DOHH2 (cell line): ENCODE results near the gene TOR4A.

Source experiments
- H3F3A ChIP-seq: fragments of 200-600 bp; sonication (generic), shearing (Covaris generic); 2 replicates; pipeline ENCODE4 v1.6.0; 2016; ENCODE audit warnings: antibody characterized with exemption, mild to moderate bottlenecking; ENCODE audit not compliant: control insufficient read depth, insufficient read depth
- H3K27ac ChIP-seq: fragments of 200-600 bp; sonication (generic); 2 replicates; pipeline ENCODE4 v1.5.1; 2014; ENCODE audit warnings: low read depth, mild to moderate bottlenecking, low read length, moderate library complexity
- H3K27me3 ChIP-seq: fragments of 200-600 bp; sonication (generic); 2 replicates; pipeline ENCODE4 v1.6.1; 2014; ENCODE audit warnings: mild to moderate bottlenecking, low read length, mixed read lengths; ENCODE audit not compliant: control insufficient read depth
- H3K36me3 ChIP-seq: fragments of 200-600 bp; sonication (generic); 2 replicates; pipeline ENCODE4 v1.6.1; 2014; ENCODE audit warnings: mild to moderate bottlenecking, low read length, moderate library complexity, mixed read lengths; ENCODE audit not compliant: control insufficient read depth
- H3K4me1 ChIP-seq: fragments of 200-600 bp; sonication (generic); 2 replicates; pipeline ENCODE4 v1.6.1; 2014; ENCODE audit warnings: mild to moderate bottlenecking, low read length, mixed read lengths; ENCODE audit not compliant: control insufficient read depth
- H3K4me2 ChIP-seq: fragments of 200-600 bp; sonication (generic); 2 replicates; pipeline ENCODE4 v1.6.0; 2014; ENCODE audit warnings: mild to moderate bottlenecking, low read length, moderate library complexity
- H3K4me3 ChIP-seq: fragments of 200-600 bp; sonication (generic); 2 replicates; pipeline ENCODE4 v1.5.1; 2014; ENCODE audit warnings: mild to moderate bottlenecking, low read length, mixed read lengths
- H3K79me2 ChIP-seq: fragments of 200-600 bp; sonication (generic); 2 replicates; pipeline ENCODE4 v1.6.1; 2014; ENCODE audit warnings: mild to moderate bottlenecking, low read length, mixed read lengths; ENCODE audit not compliant: control insufficient read depth
- H3K9me2 ChIP-seq: fragments of 200-600 bp; sonication (generic); replicated peaks from 2 replicates; pipeline ENCODE4 v1.6.1; 2014; ENCODE audit warnings: mild to moderate bottlenecking, low read length, mixed read lengths; ENCODE audit not compliant: control insufficient read depth
- H3K9me3 ChIP-seq: fragments of 200-600 bp; sonication (generic); 2 replicates; pipeline ENCODE4 v1.6.1; 2014; ENCODE audit warnings: antibody characterized with exemption, low read length, mixed read lengths; ENCODE audit not compliant: control insufficient read depth, insufficient read depth
- H4K20me1 ChIP-seq: fragments of 200-600 bp; sonication (generic); 2 replicates; pipeline ENCODE4 v1.6.0; 2014; ENCODE audit warnings: low read depth, mild to moderate bottlenecking, antibody characterized with exemption, low read length, moderate library complexity; ENCODE audit not compliant: control insufficient read depth, insufficient read depth
- EZH2phosphoT487 ChIP-seq: fragments of 200-600 bp; sonication (generic); IDR thresholded peaks from 2 replicates; pipeline ENCODE4 v1.6.1; 2017; ENCODE audit warnings: borderline replicate concordance, mild to moderate bottlenecking, antibody characterized with exemption, low read length, moderate library complexity, mixed read lengths
- TF ChIP-seq, protein P1 (sequence below): fragments of 200-600 bp; sonication (generic); IDR thresholded peaks from one replicate; pipeline ENCODE4 v1.5.1; 2014; ENCODE audit warnings: antibody characterized with exemption, mild to moderate bottlenecking, low read depth, low read length; ENCODE audit not compliant: poor library complexity, severe bottlenecking

TOR4A gene

DNA sequence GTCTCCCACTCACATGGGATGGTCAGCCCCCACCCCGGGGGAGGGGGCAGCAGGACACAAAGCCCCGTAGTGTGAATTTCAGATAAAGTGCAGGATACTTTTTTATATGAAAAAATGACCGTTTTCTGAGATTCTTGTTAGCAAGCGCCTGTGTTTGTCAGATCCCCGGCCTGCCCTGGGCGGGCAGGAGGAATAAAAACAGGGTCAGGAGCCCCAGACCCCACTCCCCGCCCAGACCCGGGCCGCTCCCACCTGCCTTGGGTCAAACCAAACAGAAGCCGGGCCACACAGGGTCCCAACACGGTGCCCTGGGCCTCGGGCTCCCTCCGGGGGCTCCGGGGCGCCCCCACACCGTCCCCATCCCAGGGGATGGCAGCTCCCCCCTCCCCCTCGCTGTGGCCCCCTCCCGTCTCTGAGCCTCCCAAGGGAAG lies 38.1 kb downstream of the TOR4A start:
- Histone ChIP-seq H3K79me2 (no peaks in the 10 kb centered on the region), H3K27me3 (no peaks in the 10 kb centered on the region), H3K36me3 (no peaks in the 10 kb centered on the region), H3K9me2 (no peaks in the 10 kb centered on the region), H3F3A (no peaks in the 10 kb centered on the region; the same call in 1 of the 2 replicates), H3K4me2 (peak overlapping the region; percentile 74), H3K27ac (no peak overlapping the region), H3K4me3 (peak overlapping the region; percentile 67), H3K4me1 (peaks cover 36% of the 10 kb centered on the region), H3K9me3 (no peaks in the 10 kb centered on the region), H4K20me1 (no peaks in the 10 kb centered on the region)
- TF ChIP-seq, protein P1, sequence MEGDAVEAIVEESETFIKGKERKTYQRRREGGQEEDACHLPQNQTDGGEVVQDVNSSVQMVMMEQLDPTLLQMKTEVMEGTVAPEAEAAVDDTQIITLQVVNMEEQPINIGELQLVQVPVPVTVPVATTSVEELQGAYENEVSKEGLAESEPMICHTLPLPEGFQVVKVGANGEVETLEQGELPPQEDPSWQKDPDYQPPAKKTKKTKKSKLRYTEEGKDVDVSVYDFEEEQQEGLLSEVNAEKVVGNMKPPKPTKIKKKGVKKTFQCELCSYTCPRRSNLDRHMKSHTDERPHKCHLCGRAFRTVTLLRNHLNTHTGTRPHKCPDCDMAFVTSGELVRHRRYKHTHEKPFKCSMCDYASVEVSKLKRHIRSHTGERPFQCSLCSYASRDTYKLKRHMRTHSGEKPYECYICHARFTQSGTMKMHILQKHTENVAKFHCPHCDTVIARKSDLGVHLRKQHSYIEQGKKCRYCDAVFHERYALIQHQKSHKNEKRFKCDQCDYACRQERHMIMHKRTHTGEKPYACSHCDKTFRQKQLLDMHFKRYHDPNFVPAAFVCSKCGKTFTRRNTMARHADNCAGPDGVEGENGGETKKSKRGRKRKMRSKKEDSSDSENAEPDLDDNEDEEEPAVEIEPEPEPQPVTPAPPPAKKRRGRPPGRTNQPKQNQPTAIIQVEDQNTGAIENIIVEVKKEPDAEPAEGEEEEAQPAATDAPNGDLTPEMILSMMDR, result no peak
- TF ChIP-seq EZH2phosphoT487, result no peak

DNA sequence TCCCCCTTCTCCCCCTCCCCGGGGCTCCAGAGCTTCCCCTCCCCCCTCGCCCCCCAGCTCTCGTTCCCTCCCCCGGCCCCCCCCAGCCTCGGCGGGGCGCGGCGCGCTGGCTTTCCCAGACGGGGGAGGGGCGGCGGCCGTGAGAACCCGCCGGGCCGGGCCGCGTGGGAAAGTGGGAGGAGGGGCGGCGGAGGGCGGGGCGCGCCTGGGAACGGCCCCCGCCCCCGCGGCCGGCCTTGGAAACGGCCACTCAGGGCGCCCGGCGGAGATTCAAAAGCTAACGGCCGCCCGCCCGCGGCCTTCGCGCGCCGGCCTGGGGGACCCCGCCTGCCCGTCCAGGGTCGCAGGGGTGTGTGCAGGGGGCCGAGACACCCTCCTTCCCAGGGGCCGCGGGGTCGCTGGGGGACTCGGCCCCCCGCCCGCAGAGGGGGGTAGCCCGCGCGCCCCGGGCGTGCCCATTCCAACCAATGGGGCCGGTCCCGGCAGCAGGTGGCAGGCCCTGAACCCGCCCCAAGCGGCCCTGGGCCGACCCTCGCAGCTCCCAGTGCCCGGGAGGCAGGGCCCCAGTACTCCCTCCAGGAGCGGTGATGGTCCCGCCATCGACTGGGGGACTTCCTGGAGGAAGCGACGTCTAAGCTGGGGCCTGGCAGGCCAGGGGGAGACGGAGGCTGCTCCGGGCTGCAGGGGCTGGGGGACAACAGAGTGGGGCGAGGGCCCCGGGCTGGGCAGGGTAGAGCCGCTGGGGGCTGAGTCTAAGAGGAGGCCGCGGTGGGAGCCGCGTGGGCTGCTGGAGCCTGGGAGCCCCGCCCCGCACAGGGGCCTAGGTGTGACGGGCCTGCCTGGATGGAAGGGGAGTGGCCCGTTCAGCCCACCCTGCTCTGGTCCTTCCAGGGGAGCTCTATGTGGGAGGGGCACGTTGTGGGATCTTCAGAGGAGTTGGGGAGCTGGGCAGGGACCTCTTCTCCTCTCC lies 38.8 kb downstream of the TOR4A start:
- Histone ChIP-seq H3K4me3 (peak overlapping the region; percentile 67), H4K20me1 (no peaks in the 10 kb centered on the region), H3K9me3 (no peaks in the 10 kb centered on the region), H3K4me2 (peak overlapping the region; percentile 74), H3K27ac (peak overlapping the region; percentile 5; the same call in 1 of the 2 replicates), H3K79me2 (no peaks in the 10 kb centered on the region), H3K27me3 (no peaks in the 10 kb centered on the region), H3K4me1 (peaks cover 38% of the 10 kb centered on the region), H3K9me2 (no peaks in the 10 kb centered on the region), H3K36me3 (no peaks in the 10 kb centered on the region), H3F3A (no peaks in the 10 kb centered on the region; the same call in 1 of the 2 replicates)
- no peak for TF ChIP-seq EZH2phosphoT487
- TF ChIP-seq, protein P1, result no peak

DNA sequence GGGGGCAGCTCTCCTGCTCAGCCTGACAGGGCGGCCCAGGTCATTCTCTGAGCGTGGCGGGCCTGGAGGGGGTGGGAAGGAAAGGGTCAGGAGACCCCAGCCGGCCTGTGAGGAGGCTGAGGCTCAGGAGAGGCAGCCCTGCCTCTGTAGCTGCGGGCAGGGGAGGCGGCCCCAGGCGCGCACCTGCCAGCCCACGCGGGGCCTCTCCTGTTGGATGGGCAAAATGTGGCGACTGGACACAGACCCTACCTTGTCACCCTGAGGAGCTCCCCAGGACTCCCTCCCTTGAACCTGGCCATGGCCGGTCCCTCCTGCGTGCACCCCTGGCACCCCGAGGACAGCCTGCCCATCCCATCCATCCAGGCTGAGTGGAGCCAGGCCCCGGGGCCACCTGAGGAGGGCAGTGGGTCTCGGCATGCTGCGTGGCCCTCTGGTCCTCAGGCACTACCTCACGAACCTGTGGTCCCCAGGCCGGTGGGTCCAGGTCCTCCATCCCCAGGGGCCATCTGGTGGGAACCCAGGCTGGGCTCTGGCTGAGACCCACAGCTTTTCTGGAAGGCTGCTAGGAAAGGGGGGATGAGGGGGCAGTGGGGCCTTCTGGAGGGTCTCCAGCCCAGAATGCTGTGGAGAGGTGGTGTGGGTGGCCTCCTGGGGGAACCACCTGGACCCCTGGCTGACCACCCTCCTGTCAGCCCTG lies 39.6 kb downstream of the TOR4A start:
- Histone ChIP-seq H4K20me1 (no peaks in the 10 kb centered on the region), H3K79me2 (no peaks in the 10 kb centered on the region), H3K27ac (no peak overlapping the region), H3K4me2 (peak overlapping the region; percentile 74), H3K9me3 (no peaks in the 10 kb centered on the region), H3K4me3 (peak overlapping the region; percentile 67), H3K27me3 (no peaks in the 10 kb centered on the region), H3K4me1 (peaks cover 42% of the 10 kb centered on the region), H3K9me2 (no peaks in the 10 kb centered on the region), H3K36me3 (no peaks in the 10 kb centered on the region), H3F3A (no peaks in the 10 kb centered on the region; the same call in 1 of the 2 replicates)
- TF ChIP-seq EZH2phosphoT487, result no peak
- TF ChIP-seq, protein P1, result no peak
